GM21717 (cell line): ENCODE measurements around the gene MSGN1.

Experiments
- ATAC-seq: cut with Tn5 transposase; IDR thresholded peaks from one replicate; pipeline ENCODE4 v1.9.1; 2021; ENCODE audit warnings: mild to moderate bottlenecking, moderate library complexity; ENCODE audit not compliant: unreplicated experiment

Gene MSGN1

GRCh38 chr2:17846676-17847075 is 30.4 kb downstream of the MSGN1 start:
- no peak for ATAC-seq

GRCh38 chr2:17847236-17847635 is 31.0 kb downstream of the MSGN1 start:
- ATAC-seq, result no peak

- ATAC-seq, result no peak
Measured at GRCh38 chr2:17849275-17849674, 33.0 kb downstream of the MSGN1 start.

GRCh38 chr2:17850151-17850550 is 33.9 kb downstream of the MSGN1 start:
- no peak for ATAC-seq

- ATAC-seq, result peak; percentile 87
Measured at GRCh38 chr2:17851731-17852585, 35.7 kb downstream of the MSGN1 start.

GRCh38 chr2:17853799-17854198 is 37.5 kb downstream of the MSGN1 start:
- no peak for ATAC-seq

GRCh38 chr2:17857021-17857420 is 40.8 kb downstream of the MSGN1 start:
- no peak for ATAC-seq

- ATAC-seq, result no peak
Measured at GRCh38 chr2:17858064-17858463, 41.8 kb downstream of the MSGN1 start.

- ATAC-seq, result no peak
Measured at GRCh38 chr2:17863539-17863938, 47.3 kb downstream of the MSGN1 start.

- no peak for ATAC-seq
Measured at GRCh38 chr2:17864676-17865075, 48.4 kb downstream of the MSGN1 start.

- no peak for ATAC-seq
Measured at GRCh38 chr2:17867133-17867532, 50.9 kb downstream of the MSGN1 start.
